DMS79 treated with DMSO at 0.1 percent for 48 hours (cell line): ENCODE data around the gene NCEH1.
A peak's percentile ranks its signal among the peaks of the same experiment; 100 is the strongest.
"Not testable (repeated sequence)": the region's sequence is repeated elsewhere in the genome, so short reads cannot be mapped to it uniquely, and the experiment has no call there.

Experiments
- DNase-seq: peaks from one replicate; lab custom pipeline; 2025; lab: John Stamatoyannopoulos, UW

Gene NCEH1

DNA sequence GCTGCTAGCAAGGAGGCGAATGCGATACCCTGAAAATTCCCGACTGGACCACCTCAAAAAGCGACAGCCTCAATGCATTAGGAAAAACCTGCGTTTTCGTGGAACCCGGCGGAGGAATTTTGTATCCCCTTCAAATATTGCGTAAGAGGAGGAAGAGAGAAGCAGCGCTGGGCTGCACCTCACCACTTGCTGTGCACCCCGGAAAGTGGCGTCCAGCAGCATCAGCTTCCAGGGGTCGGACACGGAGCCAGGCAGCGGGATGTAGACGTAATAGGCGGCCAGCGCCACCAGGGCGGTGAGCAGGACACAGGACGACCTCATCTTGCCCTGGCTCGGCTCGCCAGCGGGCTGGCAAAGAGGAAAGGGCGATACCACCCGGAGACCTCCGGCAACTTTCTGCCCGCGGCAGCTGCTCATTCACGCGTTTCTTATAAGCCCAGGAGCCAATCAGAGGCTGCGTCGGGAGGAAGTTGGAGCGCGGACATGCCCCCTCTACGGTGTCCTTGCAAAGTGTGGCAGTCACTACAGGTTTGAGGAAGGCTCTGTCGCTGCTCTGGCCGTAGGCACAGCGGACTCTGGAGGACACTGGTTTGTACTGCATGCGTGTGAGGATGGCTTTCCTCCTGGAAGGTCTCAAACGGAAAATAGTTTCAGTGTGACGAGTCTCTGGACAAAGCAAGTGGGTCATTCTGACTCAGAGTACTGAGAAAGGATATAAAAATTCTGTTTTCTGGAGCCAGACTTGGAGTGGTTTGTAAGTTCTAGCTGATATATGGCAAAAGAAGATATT lies at the start of gene NCEH1:
Gene NCEH1, minus strand, starts transcription at position 404 of the 790 bp plus-strand sequence. Its CDS starts 83 bp downstream, at position 321.
- DNase-seq, result peak; percentile 95

DNA sequence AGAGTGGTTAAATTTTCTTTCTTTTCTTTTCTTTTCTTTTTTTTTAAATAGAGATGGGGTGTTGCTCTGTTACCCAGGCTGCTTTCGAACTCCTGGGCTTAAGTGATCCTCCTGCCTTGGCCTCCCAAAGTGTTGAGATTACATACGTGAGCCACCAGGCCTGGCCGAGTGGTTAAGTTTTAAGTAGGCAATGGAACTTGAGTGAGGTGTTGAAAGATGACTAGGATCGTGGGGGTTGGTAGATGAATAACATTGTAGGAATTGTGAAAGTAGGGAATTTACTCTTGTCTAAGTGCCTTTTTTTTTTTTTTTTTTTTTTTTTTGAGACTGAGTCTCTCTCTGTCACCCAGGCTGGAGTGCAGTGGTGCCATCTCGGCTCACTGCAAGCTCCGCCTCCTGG lies 49.5 kb upstream of the NCEH1 start:
- not testable (repeated sequence) for DNase-seq

- DNase-seq, result no peak
Observed at GRCh38 chr3:172753125-172753524, 42.3 kb upstream of the NCEH1 start.

DNA sequence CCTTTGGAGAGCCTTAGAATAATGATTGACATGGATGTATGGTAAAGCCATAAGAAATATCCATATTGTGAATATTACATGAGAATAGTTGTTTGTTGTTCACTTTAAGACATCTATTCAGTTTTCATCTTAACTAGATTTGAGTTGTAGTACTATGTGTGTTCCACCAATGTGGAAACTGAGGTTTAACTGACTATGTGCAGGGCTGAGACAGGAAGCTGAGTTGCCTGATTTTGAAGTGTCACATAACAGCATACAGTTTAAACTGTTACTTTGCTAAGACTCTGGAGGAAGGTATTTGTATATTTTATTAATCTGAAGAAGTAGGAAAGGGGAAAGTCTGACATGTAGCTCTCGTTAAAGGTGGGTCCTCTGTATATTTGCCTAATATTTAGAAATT lies 41.8 kb upstream of the NCEH1 start:
- no peak for DNase-seq

DNA sequence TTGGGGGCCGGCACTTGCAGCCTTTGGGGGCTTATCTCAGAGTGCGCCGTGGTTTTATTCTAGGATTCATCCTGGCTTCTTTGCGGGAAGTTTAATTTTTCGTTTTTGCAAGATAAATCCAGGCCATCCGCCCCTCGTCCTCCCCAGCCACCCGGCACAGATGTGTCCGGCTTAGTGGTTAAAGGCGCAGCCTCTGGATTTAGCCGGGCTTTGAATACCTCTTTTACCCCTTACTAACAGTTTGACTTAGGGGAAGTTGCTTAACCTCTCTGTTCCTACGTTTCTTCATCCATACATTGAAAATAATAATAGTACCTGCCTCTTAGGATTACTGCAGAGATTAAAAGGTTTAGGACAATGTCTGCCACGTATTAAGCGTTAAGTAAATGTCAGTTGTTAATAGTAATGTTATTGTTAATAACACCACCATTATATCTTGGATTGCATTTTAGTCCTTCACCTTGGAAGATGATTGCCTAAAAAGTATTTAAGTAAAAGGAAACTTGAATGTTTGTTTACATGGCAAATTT lies 40.4 kb upstream of the NCEH1 start:
- peak; percentile 54 for DNase-seq

DNA sequence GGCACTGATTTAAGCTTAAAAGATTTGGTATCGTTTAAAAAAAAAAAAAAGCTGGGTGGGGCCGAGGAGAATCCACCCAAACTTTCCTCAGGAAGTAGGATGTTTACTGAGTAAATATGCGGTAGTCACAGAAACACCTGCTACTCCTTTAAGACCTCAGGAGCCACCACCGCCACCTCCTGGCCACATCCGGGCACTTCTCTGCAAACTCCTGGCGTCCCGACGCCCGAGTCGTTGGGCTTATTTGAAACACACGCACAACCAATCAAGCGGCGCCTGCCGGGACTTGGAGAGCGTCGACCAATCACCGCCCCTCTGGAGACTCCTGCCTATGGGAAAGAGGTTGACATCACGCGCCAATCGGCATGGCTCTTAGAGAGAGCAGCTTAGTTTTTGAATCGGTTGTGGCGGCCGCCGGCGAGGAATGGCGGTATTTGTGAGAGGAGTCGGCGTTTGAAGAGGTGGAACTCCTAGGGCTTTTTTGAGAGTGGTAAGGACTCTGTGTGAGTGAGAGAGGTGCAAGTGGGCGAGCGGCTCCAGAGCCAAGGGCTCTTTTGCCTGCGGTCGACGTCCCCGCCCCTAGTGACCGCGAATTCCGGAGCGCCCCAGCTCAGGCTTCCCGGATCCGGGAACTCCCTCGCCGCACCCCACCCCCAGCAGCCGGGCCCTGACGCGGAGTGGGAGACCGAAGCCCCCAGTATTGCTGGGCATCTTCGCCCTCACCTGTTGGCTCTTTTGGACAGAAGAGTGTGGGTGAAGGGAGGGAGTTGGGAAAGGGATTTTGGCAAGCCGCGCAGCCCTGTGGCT lies 39.7 kb upstream of the NCEH1 start, which contains the start of gene ECT2:
Gene ECT2, plus strand, starts transcription at position 359 of the 807 bp plus-strand sequence. CDS start 3,805 bp downstream, outside the sequence.
- peak; percentile 98 for DNase-seq

GRCh38 chr3:172750069-172750367 lies 39.2 kb upstream of the NCEH1 start:
- no peak for DNase-seq

DNA sequence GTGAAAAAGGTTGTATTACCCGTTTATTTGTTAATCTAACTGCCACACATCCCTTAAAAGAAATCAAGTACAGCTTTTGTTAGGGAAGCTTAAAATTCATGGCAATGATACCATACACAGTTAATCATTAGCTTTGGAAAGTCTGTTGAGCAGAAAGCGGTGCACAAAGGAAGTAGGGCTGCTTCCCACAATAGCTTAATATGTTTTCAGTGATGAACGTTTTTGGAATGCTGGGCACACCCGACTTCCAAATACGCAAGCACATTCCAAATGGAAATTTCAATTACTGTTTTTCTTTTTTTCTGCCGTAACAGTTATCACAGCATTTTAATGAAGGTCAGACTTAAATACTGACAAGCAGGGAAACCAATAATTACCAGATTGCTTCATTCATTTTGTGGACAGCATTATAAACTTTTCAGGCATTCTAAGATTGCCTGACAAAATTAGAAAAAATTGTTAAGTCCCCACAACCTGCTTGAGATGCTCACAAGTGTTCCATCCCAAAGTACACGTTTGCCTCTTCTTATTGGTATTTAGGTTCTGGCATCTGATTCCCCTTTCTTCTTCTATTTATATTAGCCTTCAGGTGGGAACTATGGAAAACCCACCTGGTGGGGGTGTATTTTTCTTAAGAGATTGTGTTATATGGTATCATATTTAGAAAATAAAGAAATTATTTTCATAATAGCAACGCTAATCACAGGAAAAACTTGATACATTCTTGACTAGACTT lies 38.5 kb upstream of the NCEH1 start:
- no peak for DNase-seq

GRCh38 chr3:172746475-172746874 lies 35.6 kb upstream of the NCEH1 start:
- DNase-seq, result no peak

DNA sequence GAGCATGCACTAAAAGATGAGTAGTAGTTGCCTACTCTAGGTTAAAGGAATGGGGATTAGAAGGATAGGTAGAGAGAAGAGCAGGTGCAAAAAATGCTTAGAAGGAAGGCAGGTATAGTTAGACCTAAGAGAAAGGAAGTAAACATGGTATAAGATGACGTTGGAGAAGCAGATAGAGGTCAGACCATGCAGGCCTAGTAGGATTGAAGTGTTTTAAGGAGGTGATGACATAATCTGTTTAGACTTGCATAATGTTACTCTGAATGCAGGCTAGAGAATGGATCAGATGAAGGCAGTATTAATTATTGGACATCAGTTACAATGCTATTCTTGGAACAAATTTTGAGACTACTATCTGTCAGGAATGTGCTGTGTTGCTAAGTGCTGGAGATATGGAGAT lies 28.6 kb upstream of the NCEH1 start:
- no peak for DNase-seq

- DNase-seq, result no peak
Observed at GRCh38 chr3:172735014-172735413, 24.1 kb upstream of the NCEH1 start.

DNA sequence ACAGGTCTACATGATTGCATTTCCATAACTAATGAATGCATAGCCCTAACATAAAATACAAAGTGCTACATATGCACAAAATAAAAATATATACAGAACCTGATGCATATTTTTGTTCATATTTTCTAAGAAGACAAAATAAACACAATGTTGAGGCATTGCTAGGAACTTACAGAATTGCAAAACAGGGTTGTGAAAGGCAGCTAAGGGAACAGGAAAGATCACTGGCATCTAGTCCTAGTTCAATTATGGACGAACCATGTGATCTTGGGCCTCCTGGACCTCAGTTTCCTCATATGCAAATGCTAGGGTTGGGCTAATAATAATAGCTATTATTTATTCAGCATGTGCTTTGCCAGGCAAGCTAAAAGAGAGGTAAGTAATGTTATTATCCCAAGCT lies 15.5 kb upstream of the NCEH1 start:
- no peak for DNase-seq

DNA sequence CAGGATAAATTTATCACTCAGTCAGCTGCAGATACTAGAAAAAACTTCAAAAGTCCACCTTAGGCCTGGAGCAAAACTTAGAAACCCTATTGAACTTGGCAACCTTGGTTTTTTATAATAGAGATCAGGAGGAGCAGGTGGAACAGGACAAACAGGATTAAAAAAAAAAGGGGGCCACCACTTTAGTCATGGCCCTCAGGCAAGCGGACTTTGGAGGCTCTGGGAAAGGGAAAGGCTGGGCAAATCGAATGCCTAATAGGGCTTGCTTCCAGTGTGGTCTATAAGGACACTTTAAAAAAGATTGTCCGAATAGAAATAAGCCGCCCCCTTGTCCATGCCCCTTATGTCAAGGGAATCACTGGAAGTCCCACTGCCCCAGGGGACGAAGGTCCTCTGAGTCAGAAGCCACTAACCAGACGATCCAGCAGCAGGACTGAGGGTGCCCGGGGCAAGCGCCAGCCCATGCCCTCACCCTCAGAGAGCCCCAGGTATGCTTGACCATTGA lies 11.7 kb upstream of the NCEH1 start:
- DNase-seq, result not testable (repeated sequence)

- no peak for DNase-seq
Observed at GRCh38 chr3:172717493-172718088, 6.7 kb upstream of the NCEH1 start.

DNA sequence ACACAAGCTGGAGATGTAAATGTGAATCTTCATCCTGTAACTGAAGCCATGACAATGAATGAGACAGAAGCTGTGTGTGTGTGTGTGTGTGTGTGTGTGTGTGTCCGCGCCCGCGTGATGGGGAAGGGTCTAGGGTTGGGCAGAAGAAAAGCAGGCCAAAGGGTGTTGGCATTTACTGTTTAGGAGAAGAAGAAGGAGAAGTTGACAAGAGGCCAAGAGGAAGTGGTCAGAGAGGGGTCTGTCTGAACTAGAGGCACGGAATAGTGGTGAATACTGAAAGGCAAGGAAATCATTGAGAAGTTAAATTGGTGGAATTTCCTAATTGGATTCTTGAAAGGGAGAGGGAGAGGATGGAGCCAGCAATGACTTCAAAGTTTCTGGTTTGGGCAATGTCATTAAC lies 5.6 kb upstream of the NCEH1 start:
- DNase-seq, result no peak

DNA sequence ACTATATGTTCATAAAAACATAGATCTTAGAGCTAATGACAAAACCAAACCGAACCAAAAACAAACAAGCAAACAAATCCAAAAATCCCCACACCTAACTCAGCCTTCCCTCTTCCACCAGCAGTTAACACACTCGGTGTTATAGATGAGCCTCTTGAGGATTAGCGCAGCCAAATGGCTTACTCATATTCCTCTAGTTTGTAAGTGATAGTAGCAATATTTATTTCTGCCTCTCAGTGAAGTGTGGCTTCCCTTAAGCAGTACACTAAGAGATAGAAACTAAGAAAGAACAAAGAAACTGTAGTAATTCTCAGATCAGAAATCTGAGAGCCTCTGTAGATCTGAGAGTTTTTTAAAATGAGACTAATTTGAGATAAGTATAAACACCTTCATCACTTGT lies 2.4 kb upstream of the NCEH1 start:
- no peak for DNase-seq

DNA sequence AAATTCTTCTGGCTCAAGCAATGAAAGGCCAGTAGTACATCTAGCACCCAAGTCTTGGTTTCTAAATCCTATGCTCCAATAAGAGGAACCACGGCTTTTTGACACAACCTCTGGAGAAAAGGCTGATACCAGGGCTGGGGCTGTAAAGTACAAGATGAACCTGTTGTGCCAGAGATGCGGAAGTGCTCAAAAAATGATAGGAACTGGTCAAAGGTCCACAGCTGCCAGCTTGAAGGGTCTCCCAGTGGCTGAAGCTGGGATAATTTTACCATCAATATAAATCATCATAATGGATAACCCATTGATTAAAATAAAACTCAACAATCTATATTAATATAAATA lies 558 bp upstream of the NCEH1 start:
- no peak for DNase-seq

- DNase-seq, result peak; percentile 64
Observed at GRCh38 chr3:172709774-172710663, 848 bp downstream of the NCEH1 start.

DNA sequence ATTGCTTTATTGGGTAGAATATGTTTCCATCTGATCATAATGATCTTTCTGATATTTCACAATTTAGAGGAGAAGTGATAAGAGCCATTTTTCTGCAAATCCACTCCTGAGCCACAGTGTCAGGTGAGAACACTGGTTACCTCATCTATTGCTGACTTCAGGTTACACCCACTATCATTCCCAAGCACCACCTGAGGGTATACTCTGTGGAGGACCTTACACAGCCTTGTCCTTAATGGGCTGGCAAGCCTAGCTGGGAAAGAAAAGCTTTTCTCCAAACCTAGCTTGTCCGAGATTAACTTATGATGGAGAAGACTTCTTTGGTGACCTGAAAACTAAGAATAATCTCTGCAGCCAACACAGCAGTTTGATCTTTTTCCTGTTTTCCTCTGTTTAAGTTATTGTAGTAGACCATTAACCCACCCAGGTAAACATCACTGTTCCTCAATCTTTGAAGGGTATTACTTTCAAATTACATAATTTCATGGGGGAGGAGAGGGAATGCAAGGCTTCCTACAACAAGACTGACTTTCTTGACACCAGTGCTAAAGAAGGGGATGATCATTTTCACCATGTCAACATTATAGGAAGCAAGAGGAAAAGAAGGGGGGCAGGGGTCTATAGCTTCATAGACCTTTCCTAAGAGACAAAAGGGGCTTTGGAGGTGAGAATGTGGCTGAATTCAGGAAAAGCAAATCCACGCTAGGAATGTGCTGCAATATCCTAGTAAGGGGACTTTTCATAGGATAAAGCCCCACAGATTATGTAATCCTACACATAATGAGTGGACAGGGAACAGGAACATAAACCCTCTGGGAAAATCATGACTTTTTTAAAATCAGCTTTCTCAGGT lies 1.7 kb downstream of the NCEH1 start:
- DNase-seq, result no peak

DNA sequence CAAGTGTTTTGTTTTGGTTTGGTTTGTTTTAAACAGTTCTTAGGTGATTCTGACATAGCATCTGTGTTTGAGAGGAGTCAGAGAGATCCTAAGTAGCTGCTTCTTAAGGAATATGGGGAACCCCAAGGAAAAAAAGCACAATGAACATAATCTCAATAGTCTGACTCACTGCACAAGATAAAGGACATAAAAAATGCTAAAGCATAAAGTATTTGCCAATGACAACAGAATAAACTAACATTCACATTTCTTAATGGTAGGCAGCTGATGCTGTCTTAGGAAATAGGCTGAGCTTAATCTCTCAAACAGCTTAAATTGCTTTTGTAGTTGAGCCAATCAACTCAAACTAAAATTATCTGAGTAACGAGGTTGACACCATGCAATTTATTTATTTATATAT lies 2.9 kb downstream of the NCEH1 start:
- no peak for DNase-seq
